KOPT-K1 (cell line): Measurements from ENCODE around the gene RBP3.

Experiments used
- H3K27ac ChIP-seq: fragments of 200-600 bp; sonication (generic); 2 replicates; pipeline ENCODE4 v1.5.1; 2016; ENCODE audit warnings: antibody characterized with exemption, mild to moderate bottlenecking, low read depth, low read length; ENCODE audit not compliant: poor library complexity, severe bottlenecking
- H3K36me3 ChIP-seq: fragments of 200-600 bp; sonication (generic); 2 replicates; pipeline ENCODE4 v1.5.1; 2017; ENCODE audit warnings: antibody characterized with exemption, mild to moderate bottlenecking, low read length, moderate library complexity; ENCODE audit not compliant: insufficient read depth
- H3K9me3 ChIP-seq: fragments of 200-600 bp; sonication (generic); 2 replicates; pipeline ENCODE4 v1.5.1; 2017; ENCODE audit warnings: antibody characterized with exemption, low read length, mild to moderate bottlenecking; ENCODE audit not compliant: insufficient read depth, poor library complexity, severe bottlenecking

Gene RBP3

DNA sequence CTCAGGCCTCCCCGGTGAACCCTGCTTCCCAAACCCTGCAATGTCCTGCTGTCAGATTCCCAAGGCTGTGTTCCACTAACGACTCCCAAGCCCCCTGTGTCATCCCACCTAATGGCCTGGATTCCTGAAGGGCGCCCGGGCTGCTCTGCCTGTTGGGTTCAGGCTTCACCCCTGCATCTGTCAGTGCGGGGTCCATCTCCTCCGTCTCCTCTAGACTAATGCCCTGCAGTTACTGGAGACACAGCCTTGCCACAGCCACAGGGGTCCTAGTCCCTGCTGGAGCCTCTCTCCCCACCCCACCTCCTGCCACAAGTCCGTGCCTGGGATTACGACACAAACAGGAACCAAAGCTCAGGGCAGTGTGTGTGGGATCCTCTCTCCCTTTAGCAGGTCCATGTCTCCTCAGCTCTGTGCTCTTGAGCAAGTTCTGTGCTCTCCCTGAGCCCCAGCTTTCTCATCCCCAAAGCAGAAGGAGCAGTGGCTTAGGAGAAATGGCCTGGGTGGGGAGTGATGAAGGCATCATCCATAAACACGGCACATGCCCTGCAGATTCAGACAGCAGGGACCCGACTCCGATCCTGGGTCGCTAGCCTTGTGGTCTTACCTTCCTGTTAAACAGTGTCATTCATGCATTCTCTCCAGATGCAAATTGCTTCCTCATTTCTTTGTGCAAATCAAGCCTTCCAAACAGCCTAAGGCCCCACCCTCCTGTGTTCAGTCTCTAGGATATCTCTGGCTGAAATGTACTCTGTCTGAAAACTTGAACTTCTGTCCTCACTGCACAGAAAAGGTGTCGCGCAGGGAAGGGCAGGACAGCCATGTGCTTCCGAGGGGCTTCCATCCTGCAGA is 8.2 kb upstream of the RBP3 start:
- Histone ChIP-seq H3K9me3 (no peaks in the 10 kb centered on the region), H3K27ac (no peak overlapping the region), H3K36me3 (no peaks in the 10 kb centered on the region)

DNA sequence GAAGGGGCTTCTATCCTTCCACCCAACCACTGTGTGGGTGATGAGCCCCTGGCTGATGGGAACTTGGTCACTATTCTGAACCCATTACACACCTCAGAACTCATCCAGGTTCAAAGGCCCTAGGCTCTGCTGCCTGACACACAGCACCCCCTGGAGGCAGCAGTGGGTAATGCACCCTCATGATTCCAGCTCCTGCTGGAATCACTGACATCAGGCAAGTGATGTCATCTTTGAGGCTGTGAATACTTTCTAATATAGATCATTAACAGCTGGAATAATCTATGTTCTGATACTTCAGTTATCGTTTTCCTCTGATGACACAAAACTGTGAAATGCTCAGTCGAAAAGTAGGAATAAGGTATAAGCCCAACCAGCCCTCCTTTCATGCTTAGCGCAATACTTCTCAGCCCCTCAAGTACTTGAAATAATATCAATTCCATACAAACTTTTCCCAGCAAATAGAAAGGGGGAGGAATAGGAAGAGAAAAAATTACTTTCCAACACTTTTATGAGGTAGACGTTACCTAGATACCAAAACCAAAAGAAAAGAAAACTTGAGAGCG is 7.5 kb upstream of the RBP3 start:
- H3K27ac ChIP-seq = no peak overlapping the region
- H3K9me3 ChIP-seq = no peaks in the 10 kb centered on the region
- no peaks in the 10 kb centered on the region for H3K36me3 ChIP-seq

DNA sequence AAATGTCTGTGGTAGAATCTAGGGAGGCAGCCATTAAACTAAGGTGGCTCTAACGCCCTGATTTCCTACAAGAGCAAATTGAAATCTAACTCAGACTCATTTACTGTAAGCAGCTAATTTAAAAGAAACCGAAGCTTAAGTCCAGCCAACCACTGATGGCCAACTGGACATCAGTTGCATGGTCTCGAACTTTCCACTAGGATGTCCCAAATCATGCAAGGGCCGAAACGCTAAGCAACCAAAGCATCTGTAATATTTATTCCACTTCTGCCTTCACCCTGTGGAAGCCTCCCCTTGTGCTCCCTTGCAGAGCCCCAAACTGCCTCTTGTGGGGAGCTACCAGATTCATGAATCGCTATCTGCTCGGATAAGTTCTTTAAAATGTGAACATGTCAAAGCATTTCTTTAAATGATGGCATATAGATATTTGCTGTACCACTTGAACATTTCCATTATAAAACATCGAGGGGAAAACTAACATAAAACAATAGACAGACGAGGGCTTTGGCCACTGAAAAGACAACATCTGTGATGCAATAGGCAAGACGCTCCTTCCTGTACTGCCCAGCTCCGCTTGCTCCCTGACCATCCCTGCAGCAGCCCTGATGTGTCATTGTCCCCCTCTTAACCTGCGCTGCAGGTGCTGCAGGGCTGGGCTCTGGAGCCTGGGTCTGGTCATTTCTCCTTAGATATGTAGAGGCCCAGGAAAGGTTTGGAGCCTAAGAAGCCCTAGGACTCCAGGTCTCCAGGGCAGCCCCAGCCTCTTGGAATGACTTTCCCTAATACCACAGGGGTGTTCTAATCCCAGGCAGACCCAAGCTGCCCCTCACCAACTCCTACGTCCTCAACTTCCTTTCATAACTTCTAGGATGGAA is 2.9 kb upstream of the RBP3 start:
- H3K9me3 ChIP-seq = no peaks in the 10 kb centered on the region

DNA sequence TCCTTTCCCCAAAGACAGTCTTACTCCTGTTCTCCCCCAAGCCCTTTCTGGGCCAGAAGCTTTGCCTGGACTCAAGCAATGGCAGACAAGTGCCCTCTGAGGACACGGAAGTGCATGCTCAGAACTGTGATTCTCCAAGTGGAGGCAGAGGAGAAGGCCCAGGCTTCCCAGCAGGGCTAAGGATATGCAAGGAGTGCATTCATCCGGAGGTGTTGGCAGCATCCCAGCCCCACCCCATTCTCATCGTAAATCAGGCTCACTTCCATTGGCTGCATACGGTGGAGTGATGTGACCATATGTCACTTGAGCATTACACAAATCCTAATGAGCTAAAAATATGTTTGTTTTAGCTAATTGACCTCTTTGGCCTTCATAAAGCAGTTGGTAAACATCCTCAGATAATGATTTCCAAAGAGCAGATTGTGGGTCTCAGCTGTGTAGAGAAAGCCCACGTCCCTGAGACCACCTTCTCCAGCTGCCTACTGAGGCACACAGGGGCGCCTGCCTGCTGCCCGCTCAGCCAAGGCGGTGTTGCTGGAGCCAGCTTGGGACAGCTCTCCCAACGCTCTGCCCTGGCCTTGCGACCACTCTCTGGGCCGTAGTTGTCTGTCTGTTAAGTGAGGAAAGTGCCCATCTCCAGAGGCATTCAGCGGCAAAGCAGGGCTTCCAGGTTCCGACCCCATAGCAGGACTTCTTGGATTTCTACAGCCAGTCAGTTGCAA is 1.4 kb upstream of the RBP3 start:
- no peaks in the 10 kb centered on the region for H3K9me3 ChIP-seq
- H3K27ac ChIP-seq = no peak overlapping the region
- no peaks in the 10 kb centered on the region for H3K36me3 ChIP-seq

More for the DNA sequence above, 2.9 kb upstream of the RBP3 start:
- Histone ChIP-seq H3K27ac (no peak overlapping the region), H3K36me3 (no peaks in the 10 kb centered on the region)

DNA sequence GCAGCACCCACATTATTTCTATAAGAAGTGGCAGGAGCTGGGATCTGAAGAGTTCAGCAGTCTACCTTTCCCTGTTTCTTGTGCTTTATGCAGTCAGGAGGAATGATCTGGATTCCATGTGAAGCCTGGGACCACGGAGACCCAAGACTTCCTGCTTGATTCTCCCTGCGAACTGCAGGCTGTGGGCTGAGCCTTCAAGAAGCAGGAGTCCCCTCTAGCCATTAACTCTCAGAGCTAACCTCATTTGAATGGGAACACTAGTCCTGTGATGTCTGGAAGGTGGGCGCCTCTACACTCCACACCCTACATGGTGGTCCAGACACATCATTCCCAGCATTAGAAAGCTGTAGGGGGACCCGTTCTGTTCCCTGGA is 874 bp upstream of the RBP3 start:
- Histone ChIP-seq H3K36me3 (no peaks in the 10 kb centered on the region), H3K9me3 (no peaks in the 10 kb centered on the region), H3K27ac (no peak overlapping the region)

DNA sequence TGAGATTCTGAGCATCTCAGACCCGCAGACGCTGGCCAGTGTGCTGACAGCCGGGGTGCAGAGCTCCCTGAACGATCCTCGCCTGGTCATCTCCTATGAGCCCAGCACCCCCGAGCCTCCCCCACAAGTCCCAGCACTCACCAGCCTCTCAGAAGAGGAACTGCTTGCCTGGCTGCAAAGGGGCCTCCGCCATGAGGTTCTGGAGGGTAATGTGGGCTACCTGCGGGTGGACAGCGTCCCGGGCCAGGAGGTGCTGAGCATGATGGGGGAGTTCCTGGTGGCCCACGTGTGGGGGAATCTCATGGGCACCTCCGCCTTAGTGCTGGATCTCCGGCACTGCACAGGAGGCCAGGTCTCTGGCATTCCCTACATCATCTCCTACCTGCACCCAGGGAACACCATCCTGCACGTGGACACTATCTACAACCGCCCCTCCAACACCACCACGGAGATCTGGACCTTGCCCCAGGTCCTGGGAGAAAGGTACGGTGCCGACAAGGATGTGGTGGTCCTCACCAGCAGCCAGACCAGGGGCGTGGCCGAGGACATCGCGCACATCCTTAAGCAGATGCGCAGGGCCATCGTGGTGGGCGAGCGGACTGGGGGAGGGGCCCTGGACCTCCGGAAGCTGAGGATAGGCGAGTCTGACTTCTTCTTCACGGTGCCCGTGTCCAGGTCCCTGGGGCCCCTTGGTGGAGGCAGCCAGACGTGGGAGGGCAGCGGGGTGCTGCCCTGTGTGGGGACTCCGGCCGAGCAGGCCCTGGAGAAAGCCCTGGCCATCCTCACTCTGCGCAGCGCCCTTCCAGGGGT is 703 bp downstream of the RBP3 start:
- Histone ChIP-seq H3K36me3 (no peaks in the 10 kb centered on the region), H3K27ac (no peak overlapping the region), H3K9me3 (no peaks in the 10 kb centered on the region)

DNA sequence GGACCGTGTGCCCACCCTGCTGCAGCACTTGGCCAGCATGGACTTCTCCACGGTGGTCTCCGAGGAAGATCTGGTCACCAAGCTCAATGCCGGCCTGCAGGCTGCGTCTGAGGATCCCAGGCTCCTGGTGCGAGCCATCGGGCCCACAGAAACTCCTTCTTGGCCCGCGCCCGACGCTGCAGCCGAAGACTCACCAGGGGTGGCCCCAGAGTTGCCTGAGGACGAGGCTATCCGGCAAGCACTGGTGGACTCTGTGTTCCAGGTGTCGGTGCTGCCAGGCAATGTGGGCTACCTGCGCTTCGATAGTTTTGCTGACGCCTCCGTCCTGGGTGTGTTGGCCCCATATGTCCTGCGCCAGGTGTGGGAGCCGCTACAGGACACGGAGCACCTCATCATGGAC is 1.4 kb downstream of the RBP3 start:
- Histone ChIP-seq H3K36me3 (no peaks in the 10 kb centered on the region), H3K27ac (no peak overlapping the region), H3K9me3 (no peaks in the 10 kb centered on the region)

DNA sequence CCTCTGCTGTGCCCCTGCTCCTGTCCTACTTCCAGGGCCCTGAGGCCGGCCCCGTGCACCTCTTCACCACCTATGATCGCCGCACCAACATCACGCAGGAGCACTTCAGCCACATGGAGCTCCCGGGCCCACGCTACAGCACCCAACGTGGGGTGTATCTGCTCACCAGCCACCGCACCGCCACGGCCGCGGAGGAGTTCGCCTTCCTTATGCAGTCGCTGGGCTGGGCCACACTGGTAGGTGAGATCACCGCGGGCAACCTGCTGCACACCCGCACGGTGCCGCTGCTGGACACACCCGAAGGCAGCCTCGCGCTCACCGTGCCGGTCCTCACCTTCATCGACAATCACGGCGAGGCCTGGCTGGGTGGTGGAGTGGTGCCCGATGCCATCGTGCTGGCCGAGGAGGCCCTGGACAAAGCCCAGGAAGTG is 1.8 kb downstream of the RBP3 start:
- H3K36me3 ChIP-seq = no peaks in the 10 kb centered on the region
- no peak overlapping the region for H3K27ac ChIP-seq

DNA sequence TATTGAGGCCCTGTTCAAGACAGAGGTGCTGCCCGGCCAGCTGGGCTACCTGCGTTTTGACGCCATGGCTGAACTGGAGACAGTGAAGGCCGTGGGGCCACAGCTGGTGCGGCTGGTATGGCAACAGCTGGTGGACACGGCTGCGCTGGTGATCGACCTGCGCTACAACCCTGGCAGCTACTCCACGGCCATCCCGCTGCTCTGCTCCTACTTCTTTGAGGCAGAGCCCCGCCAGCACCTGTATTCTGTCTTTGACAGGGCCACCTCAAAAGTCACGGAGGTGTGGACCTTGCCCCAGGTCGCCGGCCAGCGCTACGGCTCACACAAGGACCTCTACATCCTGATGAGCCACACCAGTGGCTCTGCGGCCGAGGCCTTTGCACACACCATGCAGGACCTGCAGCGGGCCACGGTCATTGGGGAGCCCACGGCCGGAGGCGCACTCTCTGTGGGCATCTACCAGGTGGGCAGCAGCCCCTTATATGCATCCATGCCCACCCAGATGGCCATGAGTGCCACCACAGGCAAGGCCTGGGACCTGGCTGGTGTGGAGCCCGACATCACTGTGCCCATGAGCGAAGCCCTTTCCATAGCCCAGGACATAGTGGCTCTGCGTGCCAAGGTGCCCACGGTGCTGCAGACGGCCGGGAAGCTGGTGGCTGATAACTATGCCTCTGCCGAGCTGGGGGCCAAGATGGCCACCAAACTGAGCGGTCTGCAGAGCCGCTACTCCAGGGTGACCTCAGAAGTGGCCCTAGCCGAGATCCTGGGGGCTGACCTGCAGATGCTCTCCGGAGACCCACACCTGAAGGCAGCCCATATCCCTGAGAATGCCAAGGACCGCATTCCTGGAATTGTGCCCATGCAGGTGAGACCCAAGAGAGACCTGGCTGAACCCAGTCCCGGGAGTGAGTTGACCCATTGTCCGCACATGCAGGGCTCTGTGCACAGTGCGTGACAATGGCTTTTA is 2.8 kb downstream of the RBP3 start:
- Histone ChIP-seq H3K27ac (no peak overlapping the region), H3K9me3 (no peaks in the 10 kb centered on the region), H3K36me3 (no peaks in the 10 kb centered on the region)

More for the DNA sequence above, 1.8 kb downstream of the RBP3 start:
- H3K9me3 ChIP-seq = no peaks in the 10 kb centered on the region

DNA sequence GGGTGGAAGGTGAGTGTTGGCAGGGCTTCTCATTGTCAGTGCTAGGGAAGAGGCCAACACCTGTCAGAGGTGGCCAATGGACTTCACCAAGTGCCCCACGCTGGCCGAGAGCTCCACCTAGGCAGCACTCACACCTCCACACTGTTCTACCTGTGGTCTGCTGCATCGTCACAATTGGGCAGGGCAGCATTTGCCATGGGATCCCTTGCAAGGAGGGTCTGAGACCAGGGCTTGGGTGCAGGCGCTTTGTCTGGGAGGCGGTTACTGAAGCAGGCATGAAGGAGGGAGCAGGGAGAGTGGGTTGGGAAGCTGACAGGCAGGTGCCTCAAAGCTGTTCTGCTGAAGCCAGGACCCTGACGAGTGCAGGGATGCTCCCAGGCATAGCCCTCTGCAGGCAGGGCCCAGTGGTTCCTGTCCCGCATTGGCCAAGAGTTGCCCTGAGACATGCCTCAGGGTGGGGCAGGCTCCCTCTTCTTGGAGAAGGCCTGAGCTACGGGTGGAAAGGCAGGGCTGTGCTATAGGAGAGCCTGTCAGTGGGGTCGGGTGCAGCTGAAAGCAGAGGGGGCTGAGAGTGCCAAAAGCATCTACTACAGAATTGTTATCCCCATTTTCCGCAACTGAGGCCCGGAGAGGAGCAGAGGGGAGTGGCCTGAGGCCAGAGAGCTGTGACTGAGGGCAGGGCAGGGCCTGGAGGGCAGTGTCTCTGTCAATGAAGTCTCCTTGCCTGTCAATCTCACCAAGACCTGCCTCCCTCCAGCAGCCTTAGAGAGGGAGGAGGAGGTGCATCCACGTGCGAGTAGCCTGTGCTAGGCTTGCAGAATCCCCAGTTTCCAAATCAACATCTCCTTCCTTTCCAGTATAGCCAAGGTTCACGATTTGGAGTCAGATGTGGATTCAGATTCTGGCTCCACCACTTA is 4.0 kb downstream of the RBP3 start:
- Histone ChIP-seq H3K27ac (no peak overlapping the region), H3K9me3 (no peaks in the 10 kb centered on the region), H3K36me3 (no peaks in the 10 kb centered on the region)

DNA sequence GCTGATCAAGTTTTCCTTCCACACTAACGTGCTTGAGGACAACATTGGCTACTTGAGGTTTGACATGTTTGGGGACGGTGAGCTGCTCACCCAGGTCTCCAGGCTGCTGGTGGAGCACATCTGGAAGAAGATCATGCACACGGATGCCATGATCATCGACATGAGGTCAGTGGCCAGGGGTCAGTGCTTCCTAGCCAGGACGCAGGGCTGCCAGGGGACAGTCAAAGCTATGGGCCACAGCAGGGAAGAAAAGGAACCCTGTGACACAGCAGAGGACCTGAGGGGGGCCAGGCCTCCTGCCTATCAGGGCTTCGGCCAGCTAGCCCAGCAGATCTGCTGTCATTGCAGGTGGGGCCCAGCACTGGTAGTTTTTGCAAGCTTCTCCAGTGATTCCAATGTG is 5.2 kb downstream of the RBP3 start:
- Histone ChIP-seq H3K27ac (no peak overlapping the region), H3K9me3 (no peaks in the 10 kb centered on the region), H3K36me3 (no peaks in the 10 kb centered on the region)

DNA sequence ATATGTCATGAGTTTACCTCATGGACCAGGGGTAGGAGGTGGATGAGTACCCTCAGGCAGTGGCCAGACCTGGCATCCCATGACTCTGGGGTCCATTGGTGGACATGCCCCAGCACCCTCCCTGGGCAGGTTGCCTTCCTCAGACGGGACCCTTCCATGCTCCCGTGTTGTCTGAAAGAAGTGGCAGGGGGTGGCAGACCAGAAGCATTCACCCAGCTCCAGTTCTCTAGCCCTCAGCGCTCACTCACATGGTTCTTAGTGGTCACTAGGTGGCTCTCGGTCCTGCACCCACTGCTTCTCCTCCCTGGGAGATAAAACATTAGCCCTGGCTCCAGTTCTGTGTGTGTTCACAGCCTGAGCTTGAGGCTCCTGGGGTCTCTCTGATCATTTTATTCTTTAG is 6.0 kb downstream of the RBP3 start:
- Histone ChIP-seq H3K27ac (no peak overlapping the region), H3K9me3 (no peaks in the 10 kb centered on the region), H3K36me3 (no peaks in the 10 kb centered on the region)
